Endothelial cell (in vitro differentiated cells): ENCODE results near the gene DCLK1. TPM values are rescaled to one million over a fixed set of nuclear protein-coding genes. Genes with fewer than 3 reads are reported as not detected.

Experiments
- DNase-seq: peaks from one replicate; pipeline ENCODE4 v3.0.0; 2021; ENCODE audit warnings: low spot score
- H3K27ac Mint-ChIP-seq: one replicate; pipeline ENCODE4 v1.8.0; 2021; ENCODE audit warnings: mixed read lengths, inconsistent platforms; ENCODE audit not compliant: unreplicated experiment
- H3K27me3 Mint-ChIP-seq: one replicate; pipeline ENCODE4 v1.8.0; 2021; ENCODE audit warnings: mild to moderate bottlenecking, moderate library complexity, mixed read lengths, inconsistent platforms; ENCODE audit not compliant: unreplicated experiment
- H3K36me3 Mint-ChIP-seq: one replicate; pipeline ENCODE4 v1.8.0; 2021; ENCODE audit warnings: mild to moderate bottlenecking, low read depth, mixed read lengths, inconsistent platforms; ENCODE audit not compliant: unreplicated experiment
- H3K4me1 Mint-ChIP-seq: one replicate; pipeline ENCODE4 v1.8.0; 2021; ENCODE audit warnings: mild to moderate bottlenecking, mixed read lengths, inconsistent platforms; ENCODE audit not compliant: unreplicated experiment
- H3K4me3 Mint-ChIP-seq: one replicate; pipeline ENCODE4 v1.8.0; 2021; ENCODE audit warnings: mild to moderate bottlenecking, mixed read lengths, inconsistent platforms; ENCODE audit not compliant: unreplicated experiment
- H3K9me3 Mint-ChIP-seq: one replicate; pipeline ENCODE4 v1.8.0; 2021; ENCODE audit warnings: mixed read lengths, inconsistent platforms; ENCODE audit not compliant: unreplicated experiment
- CTCF ChIP-seq: fragments of 200-600 bp; sonication (generic); IDR thresholded peaks from one replicate; pipeline ENCODE4 v1.5.0; 2021; ENCODE audit warnings: antibody characterized with exemption; ENCODE audit not compliant: unreplicated experiment
- total RNA-seq: library from RNA; stranded (reverse); fragmentation: NEBNext Ultra II Directional; extraction: Animal tissue kit (Norgen Biotek cat#: 25700); gene quantifications from one replicate; pipeline ENCODE4 v1.2.1, GENCODE V29; 2021; ENCODE audit not compliant: unreplicated experiment

Gene DCLK1
- total RNA-seq, 1 donor from 2014 or later = 1.6 TPM

GRCh38 chr13:36014763-36015162, 116.4 kb downstream of the DCLK1 start:
- no peaks in the 10 kb centered on the region for H3K27me3 Mint-ChIP-seq
- H3K36me3 Mint-ChIP-seq = no peaks in the 10 kb centered on the region
- no peaks in the 10 kb centered on the region for H3K9me3 Mint-ChIP-seq
- no peak for DNase-seq
- H3K4me3 Mint-ChIP-seq = no peak overlapping the region
- no peaks in the 10 kb centered on the region for H3K4me1 Mint-ChIP-seq
- H3K27ac Mint-ChIP-seq = no peak overlapping the region
- TF ChIP-seq CTCF = no peak

GRCh38 chr13:36006894-36007675, 124.1 kb downstream of the DCLK1 start:
- no peaks in the 10 kb centered on the region for H3K27me3 Mint-ChIP-seq
- no peak overlapping the region for H3K27ac Mint-ChIP-seq
- H3K4me1 Mint-ChIP-seq = no peaks in the 10 kb centered on the region
- no peak for TF ChIP-seq CTCF
- H3K9me3 Mint-ChIP-seq = no peaks in the 10 kb centered on the region
- DNase-seq = no peak
- H3K4me3 Mint-ChIP-seq = no peak overlapping the region
- H3K36me3 Mint-ChIP-seq = no peaks in the 10 kb centered on the region

- Mint-ChIP-seq H3K4me3 (no peak overlapping the region), H3K9me3 (no peaks in the 10 kb centered on the region), H3K27ac (no peak overlapping the region), H3K36me3 (no peaks in the 10 kb centered on the region), H3K27me3 (no peaks in the 10 kb centered on the region), H3K4me1 (no peaks in the 10 kb centered on the region)
- no peak for DNase-seq
- TF ChIP-seq CTCF = no peak
These were observed 124.8 kb downstream of the DCLK1 start for GRCh38 chr13:36006347-36006746.

GRCh38 chr13:36001561-36001960, 129.6 kb downstream of the DCLK1 start:
- no peaks in the 10 kb centered on the region for H3K4me1 Mint-ChIP-seq
- no peak for TF ChIP-seq CTCF
- no peak overlapping the region for H3K27ac Mint-ChIP-seq
- H3K36me3 Mint-ChIP-seq = no peaks in the 10 kb centered on the region
- no peaks in the 10 kb centered on the region for H3K9me3 Mint-ChIP-seq
- H3K4me3 Mint-ChIP-seq = no peak overlapping the region
- no peaks in the 10 kb centered on the region for H3K27me3 Mint-ChIP-seq
- DNase-seq = no peak

GRCh38 chr13:36000028-36000427, 131.2 kb downstream of the DCLK1 start:
- no peak overlapping the region for H3K4me3 Mint-ChIP-seq
- H3K27ac Mint-ChIP-seq = no peak overlapping the region
- no peaks in the 10 kb centered on the region for H3K27me3 Mint-ChIP-seq
- no peaks in the 10 kb centered on the region for H3K36me3 Mint-ChIP-seq
- no peaks in the 10 kb centered on the region for H3K4me1 Mint-ChIP-seq
- DNase-seq = no peak
- no peak for TF ChIP-seq CTCF
- no peaks in the 10 kb centered on the region for H3K9me3 Mint-ChIP-seq
